ENCODE results near the gene GFRA4. TPM values are rescaled to one million over a fixed set of nuclear protein-coding genes. Genes with fewer than 3 reads are reported as not detected.

GFRA4 gene
- total and polyA plus RNA-seq, 2 experiments from 2014 or later = not detected

GRCh38 chr20:3628502-3629314 lies 34.5 kb downstream of the GFRA4 start:
- TF ChIP-seq EZH2phosphoT487 (IDR thresholded peaks at IDR 0.05; ENCODE audit: insufficient read depth, low read depth) = no peak
- TF ChIP-seq EZH2 (IDR thresholded peaks at IDR 0.05; ENCODE audit: insufficient read depth, poor library complexity, severe bottlenecking) = no peak
- H3K4me2 ChIP-seq (ENCODE audit: unreplicated experiment) = no peak overlapping the region
- in situ Hi-C loops (cut with MboI) = no loop called here

GRCh38 chr20:3627476-3627875 lies 35.7 kb downstream of the GFRA4 start:
- Histone ChIP-seq H3K9me3 (ENCODE audit: low read depth) (no peaks in the 10 kb centered on the region), H3K9me2 (ENCODE audit: insufficient read depth) (no peaks in the 10 kb centered on the region), H3F3A (ENCODE audit: insufficient read depth) (no peaks in the 10 kb centered on the region), H3K79me2 (ENCODE audit: insufficient read depth) (no peaks in the 10 kb centered on the region), H4K20me1 (ENCODE audit: insufficient read depth) (no peaks in the 10 kb centered on the region), H3K36me3 (ENCODE audit: low read depth) (no peaks in the 10 kb centered on the region), H3K27ac (no peak overlapping the region), H2AFZ (no peak overlapping the region), H3K4me1 (ENCODE audit: insufficient read depth) (no peaks in the 10 kb centered on the region), H3K9ac (no peak overlapping the region), H3K4me2 (ENCODE audit: unreplicated experiment) (no peak overlapping the region), H3K4me3 (no peak overlapping the region), H3K27me3 (replicated peaks; ENCODE audit: insufficient read depth) (no peaks in the 10 kb centered on the region)
- WGBS, 2 experiments (ENCODE audit: low coverage in 1 of 2, low lambda C conversion rate in 2 of 2, missing lambda C conversion rate in 2 of 2) = 86 to 98% methylated on average over 2 of the region's 2 CpGs
- in situ Hi-C loops (cut with MboI) = no loop called here
- DNase-seq = no peak
- TF ChIP-seq EZH2 (IDR thresholded peaks at IDR 0.05; ENCODE audit: insufficient read depth, poor library complexity, severe bottlenecking) (no peak), EZH2phosphoT487 (IDR thresholded peaks at IDR 0.05; ENCODE audit: insufficient read depth, low read depth) (no peak)

More at GRCh38 chr20:3628502-3629314, 34.5 kb downstream of the GFRA4 start:
- Histone ChIP-seq H2AFZ (no peak overlapping the region), H3K9me2 (ENCODE audit: insufficient read depth) (no peaks in the 10 kb centered on the region), H3K27me3 (replicated peaks; ENCODE audit: insufficient read depth) (no peaks in the 10 kb centered on the region), H3F3A (ENCODE audit: insufficient read depth) (no peaks in the 10 kb centered on the region), H3K36me3 (ENCODE audit: low read depth) (no peaks in the 10 kb centered on the region), H4K20me1 (ENCODE audit: insufficient read depth) (no peaks in the 10 kb centered on the region), H3K9ac (no peak overlapping the region), H3K79me2 (ENCODE audit: insufficient read depth) (no peaks in the 10 kb centered on the region), H3K4me1 (ENCODE audit: insufficient read depth) (no peaks in the 10 kb centered on the region), H3K27ac (no peak overlapping the region), H3K9me3 (ENCODE audit: low read depth) (no peaks in the 10 kb centered on the region), H3K4me3 (no peak overlapping the region)
- WGBS, 2 experiments (ENCODE audit: low coverage in 1 of 2, low lambda C conversion rate in 2 of 2, missing lambda C conversion rate in 2 of 2) = 88 to 89% methylated on average over 16 of the region's 16 CpGs
- DNase-seq = no peak

GRCh38 chr20:3622406-3622805 lies 40.8 kb downstream of the GFRA4 start:
- Histone ChIP-seq H3K4me1 (ENCODE audit: insufficient read depth) (no peaks in the 10 kb centered on the region), H3K9me3 (ENCODE audit: low read depth) (no peaks in the 10 kb centered on the region), H2AFZ (no peak overlapping the region), H3K27me3 (replicated peaks; ENCODE audit: insufficient read depth) (no peaks in the 10 kb centered on the region), H3K9me2 (ENCODE audit: insufficient read depth) (no peaks in the 10 kb centered on the region), H3K36me3 (ENCODE audit: low read depth) (no peaks in the 10 kb centered on the region), H3F3A (ENCODE audit: insufficient read depth) (no peaks in the 10 kb centered on the region), H3K27ac (no peak overlapping the region), H3K9ac (no peak overlapping the region), H3K4me3 (no peak overlapping the region), H4K20me1 (ENCODE audit: insufficient read depth) (no peaks in the 10 kb centered on the region), H3K4me2 (ENCODE audit: unreplicated experiment) (no peak overlapping the region), H3K79me2 (ENCODE audit: insufficient read depth) (no peaks in the 10 kb centered on the region)
- TF ChIP-seq EZH2phosphoT487 (IDR thresholded peaks at IDR 0.05; ENCODE audit: insufficient read depth, low read depth) = no peak
- no peak for TF ChIP-seq EZH2 (IDR thresholded peaks at IDR 0.05; ENCODE audit: insufficient read depth, poor library complexity, severe bottlenecking)
- no peak for DNase-seq
- in situ Hi-C loops (cut with MboI) = no loop called here
- 99% methylated on average over 4 of the region's 4 CpGs for WGBS, 2 experiments (ENCODE audit: low coverage in 1 of 2, low lambda C conversion rate in 2 of 2, missing lambda C conversion rate in 2 of 2)

- Histone ChIP-seq H3K9me2 (ENCODE audit: insufficient read depth) (no peaks in the 10 kb centered on the region), H3K79me2 (ENCODE audit: insufficient read depth) (no peaks in the 10 kb centered on the region)
These were observed 42.1 kb downstream of the GFRA4 start for GRCh38 chr20:3621111-3621510.

More at GRCh38 chr20:3621111-3621510, 42.1 kb downstream of the GFRA4 start:
- 83% methylated on average over 8 of the region's 8 CpGs for WGBS, 2 experiments (ENCODE audit: low coverage in 1 of 2, low lambda C conversion rate in 2 of 2, missing lambda C conversion rate in 2 of 2)
- no peaks in the 10 kb centered on the region for H3K4me1 ChIP-seq (ENCODE audit: insufficient read depth)
- no peaks in the 10 kb centered on the region for H3K36me3 ChIP-seq (ENCODE audit: low read depth)
- in situ Hi-C loops (cut with MboI) = no loop called here
- no peak overlapping the region for H3K9ac ChIP-seq
- no peak overlapping the region for H3K27ac ChIP-seq
- TF ChIP-seq EZH2phosphoT487 (IDR thresholded peaks at IDR 0.05; ENCODE audit: insufficient read depth, low read depth) = no peak
- TF ChIP-seq EZH2 (IDR thresholded peaks at IDR 0.05; ENCODE audit: insufficient read depth, poor library complexity, severe bottlenecking) = no peak
- H3K9me3 ChIP-seq (ENCODE audit: low read depth) = no peaks in the 10 kb centered on the region
- H3K4me2 ChIP-seq (ENCODE audit: unreplicated experiment) = no peak overlapping the region
- no peak for DNase-seq
- no peaks in the 10 kb centered on the region for H4K20me1 ChIP-seq (ENCODE audit: insufficient read depth)
- no peak overlapping the region for H2AFZ ChIP-seq
- H3F3A ChIP-seq (ENCODE audit: insufficient read depth) = no peaks in the 10 kb centered on the region
- H3K4me3 ChIP-seq = no peak overlapping the region
- H3K27me3 ChIP-seq (replicated peaks; ENCODE audit: insufficient read depth) = no peaks in the 10 kb centered on the region
